Measurements from ENCODE around the gene EPSTI1.

The EPSTI1 gene

DNA sequence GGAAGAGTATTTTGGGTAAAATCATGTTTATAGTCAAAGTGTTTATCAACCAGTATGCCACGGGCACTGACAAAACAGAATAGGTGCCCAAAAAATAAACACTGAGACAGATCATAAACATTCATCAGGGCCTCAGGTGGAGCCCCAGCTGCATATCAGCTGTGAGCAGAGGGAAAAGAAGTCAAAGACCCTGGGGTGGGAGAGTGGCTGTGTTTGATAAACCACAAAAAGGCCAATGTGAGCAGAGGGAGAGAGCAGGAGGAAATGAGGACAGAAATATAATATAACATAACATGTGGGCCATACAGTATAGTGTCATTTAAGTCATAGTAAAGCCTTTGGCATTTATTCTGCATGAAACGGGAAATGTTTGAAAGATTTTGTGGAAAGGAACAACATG lies 10.0 kb upstream of the EPSTI1 start:
- H3K79me2 ChIP-seq, result no peaks in the 10 kb centered on the region
- TF ChIP-seq, protein P1, sequence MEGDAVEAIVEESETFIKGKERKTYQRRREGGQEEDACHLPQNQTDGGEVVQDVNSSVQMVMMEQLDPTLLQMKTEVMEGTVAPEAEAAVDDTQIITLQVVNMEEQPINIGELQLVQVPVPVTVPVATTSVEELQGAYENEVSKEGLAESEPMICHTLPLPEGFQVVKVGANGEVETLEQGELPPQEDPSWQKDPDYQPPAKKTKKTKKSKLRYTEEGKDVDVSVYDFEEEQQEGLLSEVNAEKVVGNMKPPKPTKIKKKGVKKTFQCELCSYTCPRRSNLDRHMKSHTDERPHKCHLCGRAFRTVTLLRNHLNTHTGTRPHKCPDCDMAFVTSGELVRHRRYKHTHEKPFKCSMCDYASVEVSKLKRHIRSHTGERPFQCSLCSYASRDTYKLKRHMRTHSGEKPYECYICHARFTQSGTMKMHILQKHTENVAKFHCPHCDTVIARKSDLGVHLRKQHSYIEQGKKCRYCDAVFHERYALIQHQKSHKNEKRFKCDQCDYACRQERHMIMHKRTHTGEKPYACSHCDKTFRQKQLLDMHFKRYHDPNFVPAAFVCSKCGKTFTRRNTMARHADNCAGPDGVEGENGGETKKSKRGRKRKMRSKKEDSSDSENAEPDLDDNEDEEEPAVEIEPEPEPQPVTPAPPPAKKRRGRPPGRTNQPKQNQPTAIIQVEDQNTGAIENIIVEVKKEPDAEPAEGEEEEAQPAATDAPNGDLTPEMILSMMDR (IDR thresholded peaks at IDR 0.05), result no peak
- no peaks in the 10 kb centered on the region for H3K36me3 ChIP-seq (ENCODE audit: control insufficient read depth, insufficient read depth, low read length)
- no peak overlapping the region for H3K4me3 ChIP-seq (ENCODE audit: low read depth, low read length)
- no peaks in the 10 kb centered on the region for H3K9me3 ChIP-seq (ENCODE audit: control insufficient read depth, low read length)
- no peak overlapping the region for H3K9ac ChIP-seq
- no peaks in the 10 kb centered on the region for H3K27me3 ChIP-seq (ENCODE audit: control insufficient read depth, insufficient read depth, low read length)
- H2AFZ ChIP-seq, result no peak overlapping the region
- no peak overlapping the region for H3K27ac ChIP-seq
- H3K4me1 ChIP-seq, result no peaks in the 10 kb centered on the region
- H3K4me2 ChIP-seq (ENCODE audit: low read length), result no peak overlapping the region

DNA sequence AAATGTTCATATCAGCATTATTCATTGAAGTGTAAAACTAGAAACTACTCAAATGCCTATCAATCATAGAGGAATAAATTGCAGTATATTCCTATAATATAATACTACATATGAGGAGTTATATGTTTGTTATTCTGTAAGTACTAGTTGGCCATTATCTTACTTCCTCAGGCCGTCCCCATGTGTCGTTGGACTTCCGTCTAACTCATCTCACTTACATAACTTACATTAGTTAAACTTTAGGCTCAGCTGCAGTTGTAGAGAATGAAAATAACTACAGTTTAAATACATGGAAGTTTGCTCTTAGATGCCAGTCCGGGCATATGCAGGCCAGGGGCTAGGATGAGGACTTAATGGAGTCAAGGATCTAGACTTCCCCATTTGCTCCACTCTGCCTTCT lies 8.6 kb upstream of the EPSTI1 start:
- Histone ChIP-seq H3K4me3 (ENCODE audit: low read depth, low read length) (no peak overlapping the region), H2AFZ (no peak overlapping the region), H3K36me3 (ENCODE audit: control insufficient read depth, insufficient read depth, low read length) (no peaks in the 10 kb centered on the region), H3K9ac (no peak overlapping the region), H3K27ac (no peak overlapping the region), H3K4me1 (no peaks in the 10 kb centered on the region), H3K4me2 (ENCODE audit: low read length) (no peak overlapping the region), H3K79me2 (no peaks in the 10 kb centered on the region), H3K27me3 (ENCODE audit: control insufficient read depth, insufficient read depth, low read length) (no peaks in the 10 kb centered on the region), H3K9me3 (ENCODE audit: control insufficient read depth, low read length) (no peaks in the 10 kb centered on the region)
- TF ChIP-seq, protein P1 (IDR thresholded peaks at IDR 0.05), result no peak

DNA sequence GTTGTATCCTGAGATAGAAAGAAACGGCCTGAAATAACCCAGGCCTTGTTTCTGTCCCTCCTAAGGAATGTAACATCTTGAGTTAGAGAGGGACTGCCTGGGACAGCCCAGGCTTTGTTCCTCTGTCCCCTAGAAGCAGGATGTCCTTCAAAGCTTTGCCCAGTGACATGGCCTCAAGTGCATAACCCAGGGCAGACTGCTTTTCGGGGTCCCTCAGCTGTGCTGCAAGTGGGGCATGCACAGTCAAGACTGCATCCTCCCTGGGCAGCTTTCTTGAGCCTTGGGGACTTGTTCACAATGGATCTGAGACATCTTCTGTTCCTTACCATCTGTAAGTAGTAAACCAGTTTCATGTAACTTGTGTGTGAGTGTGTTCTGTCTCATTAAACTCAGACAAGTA lies 7.5 kb upstream of the EPSTI1 start:
- Histone ChIP-seq H3K9ac (no peak overlapping the region), H3K36me3 (ENCODE audit: control insufficient read depth, insufficient read depth, low read length) (no peaks in the 10 kb centered on the region), H3K4me1 (no peaks in the 10 kb centered on the region), H3K79me2 (no peaks in the 10 kb centered on the region), H2AFZ (no peak overlapping the region), H3K27me3 (ENCODE audit: control insufficient read depth, insufficient read depth, low read length) (no peaks in the 10 kb centered on the region), H3K4me3 (ENCODE audit: low read depth, low read length) (no peak overlapping the region), H3K9me3 (ENCODE audit: control insufficient read depth, low read length) (no peaks in the 10 kb centered on the region), H3K27ac (no peak overlapping the region), H3K4me2 (ENCODE audit: low read length) (no peak overlapping the region)
- TF ChIP-seq, protein P1 (IDR thresholded peaks at IDR 0.05), result no peak

DNA sequence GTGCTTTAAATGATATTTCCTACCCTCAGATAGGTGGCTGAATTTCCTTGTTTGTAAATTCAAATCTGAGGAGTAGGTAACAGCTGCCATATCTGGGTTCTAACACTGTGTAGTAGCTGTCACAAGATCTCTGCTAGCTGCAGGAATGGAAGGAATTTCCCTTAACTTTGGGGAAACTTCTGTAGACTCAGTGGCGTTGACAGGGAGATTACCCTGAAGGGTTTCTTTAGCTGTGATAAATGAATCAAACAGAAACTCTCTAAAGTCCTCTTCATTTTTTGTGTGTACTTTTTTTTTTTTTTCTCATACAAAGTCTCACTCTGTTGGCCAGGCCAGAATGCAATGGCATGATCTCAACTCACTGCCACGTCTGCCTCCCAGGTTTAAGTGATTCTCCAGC lies 5.3 kb upstream of the EPSTI1 start:
- Histone ChIP-seq H3K79me2 (no peaks in the 10 kb centered on the region), H3K36me3 (ENCODE audit: control insufficient read depth, insufficient read depth, low read length) (no peaks in the 10 kb centered on the region), H3K4me2 (ENCODE audit: low read length) (no peak overlapping the region), H3K27me3 (ENCODE audit: control insufficient read depth, insufficient read depth, low read length) (no peaks in the 10 kb centered on the region), H2AFZ (no peak overlapping the region), H3K9me3 (ENCODE audit: control insufficient read depth, low read length) (no peaks in the 10 kb centered on the region), H3K4me1 (no peaks in the 10 kb centered on the region), H3K4me3 (ENCODE audit: low read depth, low read length) (no peak overlapping the region), H3K27ac (no peak overlapping the region), H3K9ac (no peak overlapping the region)
- TF ChIP-seq, protein P1 (IDR thresholded peaks at IDR 0.05), result no peak

DNA sequence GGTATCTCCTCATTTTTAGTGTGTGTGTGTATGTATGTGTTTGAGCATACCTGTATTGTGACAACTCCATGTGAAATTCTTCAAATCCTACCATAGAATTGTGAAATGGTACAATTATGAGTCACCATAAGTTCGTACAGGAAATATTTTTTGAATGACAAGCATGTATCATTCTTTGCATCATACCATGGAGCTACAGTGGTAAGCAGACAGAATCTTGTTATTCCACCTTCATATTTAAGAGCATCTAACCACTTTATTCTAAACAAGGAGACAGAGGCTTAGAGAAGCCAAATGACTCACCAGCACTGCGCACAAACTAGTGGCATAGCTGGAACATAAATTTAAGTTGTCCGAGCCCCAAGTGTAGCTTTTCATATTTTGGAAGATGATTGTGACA lies 4.5 kb upstream of the EPSTI1 start:
- Histone ChIP-seq H3K4me3 (ENCODE audit: low read depth, low read length) (no peak overlapping the region), H3K36me3 (ENCODE audit: control insufficient read depth, insufficient read depth, low read length) (no peaks in the 10 kb centered on the region), H3K4me2 (ENCODE audit: low read length) (no peak overlapping the region)

More for the DNA sequence above, 4.5 kb upstream of the EPSTI1 start:
- Histone ChIP-seq H2AFZ (no peak overlapping the region), H3K27ac (no peak overlapping the region), H3K4me1 (no peaks in the 10 kb centered on the region), H3K27me3 (ENCODE audit: control insufficient read depth, insufficient read depth, low read length) (no peaks in the 10 kb centered on the region), H3K9ac (no peak overlapping the region), H3K9me3 (ENCODE audit: control insufficient read depth, low read length) (no peaks in the 10 kb centered on the region), H3K79me2 (no peaks in the 10 kb centered on the region)
- TF ChIP-seq, protein P1 (IDR thresholded peaks at IDR 0.05), result no peak

Data from parathyroid adenoma (tissue), 2 donors.